G401 (cell line): ENCODE measurements around the gene SLC25A2. TPM values are rescaled to one million over a fixed set of nuclear protein-coding genes. Genes with fewer than 3 reads are reported as not detected.
"Not testable (repeated sequence)": the region's sequence is repeated elsewhere in the genome, so short reads cannot be mapped to it uniquely, and the experiment has no call there.

Experiments
- DNase-seq: peaks from one replicate; pipeline ENCODE4 v3.0.0-alpha.2; 2015; ENCODE audit warnings: low spot score
- in situ Hi-C: cut with HindIII; loops from 2 replicates; pipeline ENCODE4 v1.10.0; 2016; ENCODE audit warnings: low sequenced_read_pairs, mixed read lengths
- total RNA-seq: library from RNA; depleted of rRNA; stranded (reverse); fragments of >200 nt; shearing (Covaris generic); gene quantifications from 2 replicates; pipeline ENCODE4 v1.2.3, GENCODE V29; 2014; rRNA removed

SLC25A2 gene
- total RNA-seq, 1 experiment from 2014 or later: not detected

- in situ Hi-C loops: no loop called here
- DNase-seq: no peak
Measured at GRCh38 chr5:141319699-141320098, 15.8 kb upstream of the SLC25A2 start.

DNA sequence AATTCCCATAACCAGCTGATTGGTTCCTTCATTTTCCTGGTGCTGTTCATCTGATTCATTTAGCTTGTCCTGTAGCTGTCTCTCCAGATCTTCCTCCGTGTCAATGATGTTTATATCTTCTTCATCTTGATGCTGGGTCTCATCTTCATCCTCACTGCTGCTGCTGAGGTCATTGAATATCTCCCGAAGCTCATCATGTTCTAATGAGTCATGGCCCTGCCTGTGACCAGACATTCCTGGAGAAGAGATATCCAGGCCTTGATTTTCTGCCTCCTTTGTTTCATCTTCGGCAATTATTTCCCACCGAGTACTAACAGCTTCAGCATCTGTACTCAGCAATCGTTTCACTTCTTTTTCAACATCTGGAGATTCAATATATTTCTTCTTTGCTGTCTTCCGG is 15.4 kb upstream of the SLC25A2 start:
- in situ Hi-C loops: no loop called here

GRCh38 chr5:141316963-141317362 is 13.1 kb upstream of the SLC25A2 start:
- DNase-seq, in situ Hi-C loops: not testable (repeated sequence)

More for the DNA sequence above, 15.4 kb upstream of the SLC25A2 start:
- no peak for DNase-seq

- no peak for DNase-seq
- in situ Hi-C loops: no loop called here
Measured at GRCh38 chr5:141313711-141314110, 9.9 kb upstream of the SLC25A2 start.

DNA sequence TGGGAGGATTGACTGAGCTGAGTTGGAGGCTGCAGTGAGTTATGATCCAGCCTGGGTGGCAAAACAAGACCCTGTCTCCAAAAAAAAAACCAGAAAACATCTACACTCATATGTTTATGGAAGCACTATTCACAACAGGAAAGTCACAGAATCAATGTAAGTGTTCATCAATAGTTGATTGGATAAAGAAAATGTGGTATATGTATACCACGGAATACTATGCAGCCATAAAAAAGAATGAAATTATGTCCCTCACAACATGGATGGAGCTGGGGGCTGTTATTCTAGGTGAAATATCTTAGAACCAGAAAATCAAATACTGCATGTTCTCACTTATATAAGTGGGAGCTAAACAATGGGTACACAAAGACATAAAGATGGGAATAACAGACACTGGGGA is 2.8 kb upstream of the SLC25A2 start:
- DNase-seq: no peak
- in situ Hi-C loops: no loop called here

DNA sequence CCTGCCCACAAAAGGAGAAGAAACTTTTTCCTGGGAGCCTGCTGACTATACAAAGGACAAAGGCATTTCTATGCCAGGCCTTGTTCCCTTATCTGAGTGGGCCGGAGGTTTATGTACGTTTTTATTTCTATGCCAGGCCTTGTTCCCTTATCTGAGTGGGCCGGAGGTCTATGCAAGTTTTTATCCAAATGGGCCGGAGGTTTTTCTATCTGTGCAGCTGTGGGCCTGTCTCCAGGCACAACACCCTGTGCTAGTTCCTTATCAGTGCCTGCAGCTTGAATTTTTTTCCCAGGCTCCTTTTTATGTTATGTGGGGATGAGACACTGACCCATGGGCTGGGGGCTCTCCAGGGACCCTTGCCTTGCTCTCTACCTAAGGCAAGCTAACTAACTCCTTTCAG is 5.5 kb downstream of the SLC25A2 start:
- in situ Hi-C loops: no loop called here

DNA sequence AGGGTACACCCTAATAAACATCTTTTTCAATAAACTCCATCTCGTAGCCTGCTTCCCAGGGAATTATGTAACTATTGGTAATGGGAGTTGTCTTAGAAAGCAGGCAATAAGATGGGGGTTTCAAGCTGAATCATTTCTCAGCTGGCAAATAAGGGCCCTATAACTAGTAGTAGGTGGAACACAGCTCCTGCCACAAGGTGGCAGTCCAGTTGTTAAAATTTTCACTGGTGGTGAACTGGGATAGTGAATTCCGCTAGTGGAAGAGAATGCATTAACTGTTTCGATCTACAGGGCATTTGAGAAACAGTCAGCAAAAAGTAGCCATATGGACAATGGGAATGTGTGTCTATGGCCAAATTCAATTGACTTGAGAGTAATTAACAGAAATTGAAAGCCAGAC is 30.9 kb downstream of the SLC25A2 start:
- in situ Hi-C loops: no loop called here
- DNase-seq: no peak

More for the DNA sequence above, 5.5 kb downstream of the SLC25A2 start:
- DNase-seq: no peak

DNA sequence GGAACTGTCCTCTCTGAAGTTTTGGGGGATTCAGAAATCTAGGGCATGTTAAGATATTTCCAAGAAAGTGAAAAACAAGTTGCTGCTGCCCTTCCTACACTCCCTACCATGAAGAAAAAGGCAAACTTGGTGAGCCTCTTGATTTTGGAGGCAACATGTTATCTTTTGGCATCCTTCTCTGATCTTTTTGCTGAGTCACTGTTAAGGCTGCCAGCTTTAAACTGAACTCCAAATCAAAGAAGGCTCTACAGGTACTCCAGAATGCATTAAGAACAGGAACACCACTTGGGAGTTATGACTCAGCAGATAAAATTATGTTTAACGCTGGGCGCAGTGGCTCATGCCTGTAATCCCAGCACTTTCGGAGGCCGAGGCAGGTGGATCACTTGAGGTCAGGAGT is 34.7 kb downstream of the SLC25A2 start:
- DNase-seq: no peak
- in situ Hi-C loops: no loop called here

DNA sequence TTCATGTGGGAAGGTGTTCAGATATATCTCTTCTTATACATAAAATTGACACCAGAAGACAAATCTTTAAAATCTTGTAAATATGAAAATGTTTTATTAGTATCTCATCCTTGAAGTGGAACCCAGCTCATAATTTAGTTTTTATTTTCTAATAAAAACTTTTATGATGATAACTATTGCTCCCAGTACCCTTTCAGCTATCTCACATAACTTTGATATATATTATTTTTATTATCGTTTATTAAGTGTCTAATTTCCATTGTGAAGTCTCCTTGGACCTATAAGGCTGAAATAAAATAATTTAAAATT is 42.7 kb downstream of the SLC25A2 start:
- in situ Hi-C loops: no loop called here
- no peak for DNase-seq

- in situ Hi-C loops: no loop called here
- DNase-seq: no peak
Measured at GRCh38 chr5:141260458-141261237, 43.2 kb downstream of the SLC25A2 start.

- DNase-seq: no peak
- in situ Hi-C loops: no loop called here
Measured at GRCh38 chr5:141258948-141259347, 44.9 kb downstream of the SLC25A2 start.

GRCh38 chr5:141258464-141258863 is 45.4 kb downstream of the SLC25A2 start:
- DNase-seq: no peak
- in situ Hi-C loops: no loop called here

Other genes with a start within 250 kb of the SLC25A2 start
- 11.6 and 17.6 TPM in 2 replicates for gene PCDHB2, start 209.4 kb downstream of the SLC25A2 start, total RNA-seq
- gene PCDHB3, start 203.6 kb downstream of the SLC25A2 start, total RNA-seq: 0.92 and 2.4 TPM in 2 replicates
- 0.06 TPM in 1 of 2 replicates, not detected in the other for gene PCDHB4, start 182.2 kb downstream of the SLC25A2 start, total RNA-seq
- gene PCDHB5, start 168.8 kb downstream of the SLC25A2 start, total RNA-seq: not detected in 2 replicates
- not detected in 2 replicates for gene PCDHB6, start 154.0 kb downstream of the SLC25A2 start, total RNA-seq
- not detected in 2 replicates for gene PCDHB7, start 131.4 kb downstream of the SLC25A2 start, total RNA-seq
- 0.10 TPM in 1 of 2 replicates, not detected in the other for gene PCDHB8, start 126.3 kb downstream of the SLC25A2 start, total RNA-seq
- gene PCDHB16, start 121.7 kb downstream of the SLC25A2 start, total RNA-seq: 0.25 and 1.3 TPM in 2 replicates
- 0.18 and 7.3 TPM in 2 replicates for gene PCDHB9, start 116.9 kb downstream of the SLC25A2 start, total RNA-seq
- gene PCDHB10, start 111.7 kb downstream of the SLC25A2 start, total RNA-seq: 0.44 TPM in 1 of 2 replicates, not detected in the other
- 0.10 and 1.4 TPM in 2 replicates for gene PCDHB11, start 104.4 kb downstream of the SLC25A2 start, total RNA-seq
- not detected in 2 replicates for gene PCDHB12, start 95.3 kb downstream of the SLC25A2 start, total RNA-seq
- not detected in 2 replicates for gene PCDHB13, start 90.1 kb downstream of the SLC25A2 start, total RNA-seq
- 0.27 and 0.55 TPM in 2 replicates for gene PCDHB14, start 80.7 kb downstream of the SLC25A2 start, total RNA-seq
- not detected in 2 replicates for gene PCDHB15, start 58.7 kb downstream of the SLC25A2 start, total RNA-seq
- gene TAF7, start 16.7 kb upstream of the SLC25A2 start, total RNA-seq: 131 and 164 TPM in 2 replicates
- not detected in 2 replicates for gene PCDHGA1, start 26.5 kb upstream of the SLC25A2 start, total RNA-seq
- gene PCDHGA2, start 34.7 kb upstream of the SLC25A2 start, total RNA-seq: not detected in 2 replicates
- not detected in 2 replicates for gene PCDHGA3, start 39.8 kb upstream of the SLC25A2 start, total RNA-seq
- not detected in 2 replicates for gene PCDHGB1, start 46.0 kb upstream of the SLC25A2 start, total RNA-seq
- gene PCDHGA4, start 51.0 kb upstream of the SLC25A2 start, total RNA-seq: 0.06 TPM in 1 of 2 replicates, not detected in the other
- gene PCDHGB2, start 55.9 kb upstream of the SLC25A2 start, total RNA-seq: 0.18 TPM in 1 of 2 replicates, not detected in the other
- 0.24 TPM in 1 of 2 replicates, not detected in the other for gene PCDHGA5, start 60.1 kb upstream of the SLC25A2 start, total RNA-seq
- not detected in 2 replicates for gene PCDHGB3, start 66.2 kb upstream of the SLC25A2 start, total RNA-seq
- 0.92 TPM in 1 of 2 replicates, not detected in the other for gene PCDHGA6, start 69.8 kb upstream of the SLC25A2 start, total RNA-seq
- gene PCDHGA7, start 78.7 kb upstream of the SLC25A2 start, total RNA-seq: not detected in 2 replicates
- gene PCDHGB4, start 83.6 kb upstream of the SLC25A2 start, total RNA-seq: not detected in 2 replicates
- gene PCDHGA8, start 88.6 kb upstream of the SLC25A2 start, total RNA-seq: not detected in 2 replicates
- gene PCDHGB5, start 93.9 kb upstream of the SLC25A2 start, total RNA-seq: not detected in 2 replicates
- not detected in 2 replicates for gene PCDHGA9, start 98.7 kb upstream of the SLC25A2 start, total RNA-seq
- gene PCDHGB6, start 104.0 kb upstream of the SLC25A2 start, total RNA-seq: not detected in 2 replicates
- gene PCDHGA10, start 108.9 kb upstream of the SLC25A2 start, total RNA-seq: 0.31 and 0.71 TPM in 2 replicates
- 0.68 TPM in 1 of 2 replicates, not detected in the other for gene PCDHGB7, start 113.6 kb upstream of the SLC25A2 start, total RNA-seq
- not detected in 2 replicates for gene PCDHGA11, start 117.0 kb upstream of the SLC25A2 start, total RNA-seq
- not detected in 2 replicates for gene PCDHGA12, start 126.5 kb upstream of the SLC25A2 start, total RNA-seq
- 1.0 and 7.7 TPM in 2 replicates for gene PCDHGC3, start 171.9 kb upstream of the SLC25A2 start, total RNA-seq
- gene PCDHGC4, start 181.0 kb upstream of the SLC25A2 start, total RNA-seq: not detected in 2 replicates
- 0.14 and 0.18 TPM in 2 replicates for gene PCDHGC5, start 185.0 kb upstream of the SLC25A2 start, total RNA-seq